Measurements from ENCODE around the gene MTUS2. TPM values are rescaled to one million over a fixed set of nuclear protein-coding genes. Genes with fewer than 3 reads are reported as not detected.

The MTUS2 gene
- total and polyA plus RNA-seq, 5 donors from 2014 or later, result 0.02 to 0.03 (median 0.03) TPM; not detected in 2

GRCh38 chr13:29266261-29266660 is 446.1 kb downstream of the MTUS2 start:
- peaks cover 10% of the 10 kb centered on the region for H3K27me3 Mint-ChIP-seq
- H3K4me3 ChIP-seq (ENCODE audit: low read depth, low read length), result no peak overlapping the region
- no peaks in the 10 kb centered on the region for H3K27me3 ChIP-seq (ENCODE audit: control insufficient read depth, insufficient read depth, low read length)
- no peaks in the 10 kb centered on the region for H3K36me3 Mint-ChIP-seq
- DNase-seq, result no peak
- H3K36me3 ChIP-seq (ENCODE audit: control insufficient read depth, insufficient read depth, low read length), result no peaks in the 10 kb centered on the region
- no peaks in the 10 kb centered on the region for H3K4me1 ChIP-seq (ENCODE audit: control insufficient read depth, insufficient read depth, low read length, poor library complexity, severe bottlenecking)
- no peak overlapping the region for H3K27ac Mint-ChIP-seq
- peaks cover 0 to 12% (median 4%) of the 10 kb centered on the region in 7 donors for H3K9me3 Mint-ChIP-seq
- H3K27ac ChIP-seq (ENCODE audit: insufficient read depth, low read length, poor library complexity, severe bottlenecking), result no peak overlapping the region
- no peak for ATAC-seq (ENCODE audit: low read depth in 2 of 2)
- no peaks in the 10 kb centered on the region for H3K9me3 ChIP-seq (ENCODE audit: control insufficient read depth in 2 of 2, low read length in 2 of 2)
- H3K4me1 Mint-ChIP-seq, result no peaks in the 10 kb centered on the region
- H3K4me3 Mint-ChIP-seq, result no peak overlapping the region

GRCh38 chr13:29266756-29267733 is 446.9 kb downstream of the MTUS2 start:
- Mint-ChIP-seq H3K4me3 (no peak overlapping the region), H3K27ac (peak overlapping the region in 1 of 3 donors; percentile 6), H3K27me3 (peaks cover 10% of the 10 kb centered on the region), H3K4me1 (no peaks in the 10 kb centered on the region), H3K9me3 (peaks cover 0 to 12% (median 4%) of the 10 kb centered on the region in 7 donors), H3K36me3 (no peaks in the 10 kb centered on the region)
- H3K27ac ChIP-seq (ENCODE audit: insufficient read depth, low read length, poor library complexity, severe bottlenecking), result no peak overlapping the region
- ATAC-seq (ENCODE audit: low read depth in 2 of 2), result no peak
- no peaks in the 10 kb centered on the region for H3K9me3 ChIP-seq (ENCODE audit: control insufficient read depth in 2 of 2, low read length in 2 of 2)
- no peaks in the 10 kb centered on the region for H3K4me1 ChIP-seq (ENCODE audit: control insufficient read depth, insufficient read depth, low read length, poor library complexity, severe bottlenecking)
- no peaks in the 10 kb centered on the region for H3K27me3 ChIP-seq (ENCODE audit: control insufficient read depth, insufficient read depth, low read length)
- no peak overlapping the region for H3K4me3 ChIP-seq (ENCODE audit: low read depth, low read length)
- no peaks in the 10 kb centered on the region for H3K36me3 ChIP-seq (ENCODE audit: control insufficient read depth, insufficient read depth, low read length)
- DNase-seq, result no peak

GRCh38 chr13:29270271-29270985 is 450.3 kb downstream of the MTUS2 start:
- peaks cover 0 to 2% (median 0%) of the 10 kb centered on the region in 7 donors for H3K9me3 Mint-ChIP-seq
- no peak overlapping the region for H3K4me3 ChIP-seq (ENCODE audit: low read depth, low read length)
- no peak for DNase-seq
- H3K9me3 ChIP-seq (ENCODE audit: control insufficient read depth in 2 of 2, low read length in 2 of 2), result no peaks in the 10 kb centered on the region
- H3K4me3 Mint-ChIP-seq, result no peak overlapping the region
- H3K4me1 Mint-ChIP-seq, result no peaks in the 10 kb centered on the region
- H3K27ac ChIP-seq (ENCODE audit: insufficient read depth, low read length, poor library complexity, severe bottlenecking), result no peak overlapping the region
- peaks cover 6% of the 10 kb centered on the region for H3K27me3 Mint-ChIP-seq
- H3K36me3 ChIP-seq (ENCODE audit: control insufficient read depth, insufficient read depth, low read length), result no peaks in the 10 kb centered on the region
- H3K27me3 ChIP-seq (ENCODE audit: control insufficient read depth, insufficient read depth, low read length), result no peaks in the 10 kb centered on the region
- no peaks in the 10 kb centered on the region for H3K4me1 ChIP-seq (ENCODE audit: control insufficient read depth, insufficient read depth, low read length, poor library complexity, severe bottlenecking)
- H3K27ac Mint-ChIP-seq, result no peak overlapping the region
- no peaks in the 10 kb centered on the region for H3K36me3 Mint-ChIP-seq
- ATAC-seq (ENCODE audit: low read depth in 2 of 2), result no peak

GRCh38 chr13:29271606-29272005 is 451.5 kb downstream of the MTUS2 start:
- Histone ChIP-seq H3K4me1 (ENCODE audit: control insufficient read depth, insufficient read depth, low read length, poor library complexity, severe bottlenecking) (no peaks in the 10 kb centered on the region), H3K27ac (ENCODE audit: insufficient read depth, low read length, poor library complexity, severe bottlenecking) (no peak overlapping the region), H3K4me3 (ENCODE audit: low read depth, low read length) (no peak overlapping the region), H3K36me3 (ENCODE audit: control insufficient read depth, insufficient read depth, low read length) (no peaks in the 10 kb centered on the region), H3K27me3 (ENCODE audit: control insufficient read depth, insufficient read depth, low read length) (no peaks in the 10 kb centered on the region), H3K9me3 (ENCODE audit: control insufficient read depth in 2 of 2, low read length in 2 of 2) (no peaks in the 10 kb centered on the region)
- ATAC-seq (ENCODE audit: low read depth in 2 of 2) (no peak), DNase-seq (no peak)
- Mint-ChIP-seq H3K4me1 (no peaks in the 10 kb centered on the region), H3K9me3 (peaks cover 0 to 5% (median 0%) of the 10 kb centered on the region in 7 donors), H3K27me3 (peaks cover 6% of the 10 kb centered on the region), H3K36me3 (no peaks in the 10 kb centered on the region), H3K27ac (no peak overlapping the region), H3K4me3 (no peak overlapping the region)

GRCh38 chr13:29279356-29280254 is 459.5 kb downstream of the MTUS2 start:
- no peak for ATAC-seq (ENCODE audit: low read depth in 2 of 2)
- Mint-ChIP-seq H3K27ac (no peak overlapping the region), H3K27me3 (peaks cover 6% of the 10 kb centered on the region), H3K4me3 (no peak overlapping the region), H3K4me1 (no peaks in the 10 kb centered on the region), H3K36me3 (no peaks in the 10 kb centered on the region), H3K9me3 (peaks cover 0 to 5% (median 0%) of the 10 kb centered on the region in 7 donors)
- no peaks in the 10 kb centered on the region for H3K4me1 ChIP-seq (ENCODE audit: control insufficient read depth, insufficient read depth, low read length, poor library complexity, severe bottlenecking)
- no peaks in the 10 kb centered on the region for H3K36me3 ChIP-seq (ENCODE audit: control insufficient read depth, insufficient read depth, low read length)
- H3K4me3 ChIP-seq (ENCODE audit: low read depth, low read length), result no peak overlapping the region
- H3K27me3 ChIP-seq (ENCODE audit: control insufficient read depth, insufficient read depth, low read length), result peaks cover 1% of the 10 kb centered on the region
- H3K27ac ChIP-seq (ENCODE audit: insufficient read depth, low read length, poor library complexity, severe bottlenecking), result no peak overlapping the region
- DNase-seq, result no peak
- H3K9me3 ChIP-seq (ENCODE audit: control insufficient read depth in 2 of 2, low read length in 2 of 2), result no peaks in the 10 kb centered on the region

- Histone ChIP-seq H3K27me3 (ENCODE audit: control insufficient read depth, insufficient read depth, low read length) (peaks cover 1% of the 10 kb centered on the region), H3K4me1 (ENCODE audit: control insufficient read depth, insufficient read depth, low read length, poor library complexity, severe bottlenecking) (no peaks in the 10 kb centered on the region), H3K9me3 (ENCODE audit: control insufficient read depth in 2 of 2, low read length in 2 of 2) (no peaks in the 10 kb centered on the region), H3K36me3 (ENCODE audit: control insufficient read depth, insufficient read depth, low read length) (no peaks in the 10 kb centered on the region), H3K27ac (ENCODE audit: insufficient read depth, low read length, poor library complexity, severe bottlenecking) (no peak overlapping the region), H3K4me3 (ENCODE audit: low read depth, low read length) (no peak overlapping the region)
- DNase-seq, result no peak
- Mint-ChIP-seq H3K9me3 (peaks cover 0 to 2% (median 0%) of the 10 kb centered on the region in 7 donors), H3K27ac (no peak overlapping the region), H3K36me3 (no peaks in the 10 kb centered on the region), H3K27me3 (peaks cover 16% of the 10 kb centered on the region), H3K4me3 (no peak overlapping the region), H3K4me1 (no peaks in the 10 kb centered on the region)
- no peak for ATAC-seq (ENCODE audit: low read depth in 2 of 2)
These were observed 461.9 kb downstream of the MTUS2 start for GRCh38 chr13:29281932-29282495.

- Histone ChIP-seq H3K4me1 (ENCODE audit: control insufficient read depth, insufficient read depth, low read length, poor library complexity, severe bottlenecking) (no peaks in the 10 kb centered on the region), H3K36me3 (ENCODE audit: control insufficient read depth, insufficient read depth, low read length) (no peaks in the 10 kb centered on the region), H3K4me3 (ENCODE audit: low read depth, low read length) (no peak overlapping the region), H3K27ac (ENCODE audit: insufficient read depth, low read length, poor library complexity, severe bottlenecking) (no peak overlapping the region), H3K27me3 (ENCODE audit: control insufficient read depth, insufficient read depth, low read length) (no peaks in the 10 kb centered on the region), H3K9me3 (ENCODE audit: control insufficient read depth in 2 of 2, low read length in 2 of 2) (no peaks in the 10 kb centered on the region)
- ATAC-seq (ENCODE audit: low read depth in 2 of 2) (no peak), DNase-seq (no peak)
- Mint-ChIP-seq H3K4me3 (no peak overlapping the region), H3K36me3 (no peaks in the 10 kb centered on the region), H3K9me3 (peaks cover 0 to 2% (median 0%) of the 10 kb centered on the region in 7 donors), H3K27ac (no peak overlapping the region), H3K27me3 (peaks cover 10% of the 10 kb centered on the region), H3K4me1 (no peaks in the 10 kb centered on the region)
These were observed 464.6 kb downstream of the MTUS2 start for GRCh38 chr13:29284726-29285125.
